Mucosa of rectum (tissue), 2 donors: ENCODE data around the gene ZNF8.
A peak's percentile ranks its signal among the peaks of the same experiment; 100 is the strongest.
"Not testable (repeated sequence)": the region's sequence is repeated elsewhere in the genome, so short reads cannot be mapped to it uniquely, and the experiment has no call there.

Source experiments
- H3K27ac ChIP-seq, 2 donors: one replicate each; pipeline ENCODE4 v1.7.0; 2013; ENCODE audit warnings: inconsistent platforms in 2 of 2, low read depth in 2 of 2, low read length in 2 of 2
- H3K27me3 ChIP-seq, 2 donors: one replicate each; pipeline ENCODE4 v1.7.0; 2013; ENCODE audit warnings: low read length in 2 of 2; ENCODE audit not compliant: control insufficient read depth in 2 of 2, insufficient read depth in 2 of 2
- H3K36me3 ChIP-seq, 2 donors: one replicate each; pipeline ENCODE4 v1.7.0; 2013; ENCODE audit warnings: low read length in 2 of 2; ENCODE audit not compliant: control insufficient read depth in 2 of 2, insufficient read depth in 2 of 2
- H3K4me1 ChIP-seq, 2 donors: one replicate each; pipeline ENCODE4 v1.7.0; 2013; ENCODE audit warnings: low read length in 2 of 2, mild to moderate bottlenecking in 1 of 2; ENCODE audit not compliant: control insufficient read depth in 2 of 2, insufficient read depth in 2 of 2
- H3K4me3 ChIP-seq, 2 donors: one replicate each; pipeline ENCODE4 v1.7.0; 2013; ENCODE audit warnings: low read length in 2 of 2
- H3K9ac ChIP-seq, 2 donors: one replicate each; pipeline ENCODE4 v1.7.0; 2013; ENCODE audit warnings: low read length in 2 of 2, low read depth in 1 of 2, mild to moderate bottlenecking in 1 of 2
- H3K9me3 ChIP-seq, 2 donors: one replicate each; pipeline ENCODE4 v1.7.0; 2013; ENCODE audit warnings: low read length in 2 of 2; ENCODE audit not compliant: control insufficient read depth in 2 of 2
- donor health status: healthy.
- donor health status: Normal muscosa, but diverticular disease.

Gene ZNF8

DNA sequence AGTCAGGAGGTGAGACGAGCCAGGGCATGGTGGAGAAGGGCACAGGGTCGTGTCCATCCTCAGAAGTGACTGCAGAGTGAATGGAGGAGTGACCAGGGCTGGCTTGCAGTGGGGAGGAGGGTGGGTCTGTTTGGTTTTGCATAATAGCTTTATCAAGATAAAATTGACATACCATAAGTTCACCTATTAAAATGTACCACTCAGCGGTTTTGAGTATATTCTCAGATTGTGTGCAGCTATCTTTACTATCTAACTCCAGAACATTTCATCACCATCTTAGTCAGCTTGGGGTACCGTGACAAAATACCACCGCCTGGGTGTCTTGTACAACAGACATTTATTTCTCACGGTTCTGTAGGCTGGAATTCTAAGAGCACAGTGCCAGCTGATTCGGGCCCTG lies 13.2 kb downstream of the ZNF8 start:
- Histone ChIP-seq H3K27me3 (no peaks in the 10 kb centered on the region), H3K9me3 (peaks cover 30 to 33% of the 10 kb centered on the region in 2 donors), H3K27ac (no peak overlapping the region), H3K9ac (no peak overlapping the region), H3K4me3 (no peak overlapping the region), H3K4me1 (no peaks in the 10 kb centered on the region), H3K36me3 (peaks cover 57 to 68% of the 10 kb centered on the region in 2 donors)

GRCh38 chr19:58294743-58295374 lies 16.1 kb downstream of the ZNF8 start:
- Histone ChIP-seq H3K4me1 (no peaks in the 10 kb centered on the region), H3K27me3 (no peaks in the 10 kb centered on the region), H3K9me3 (peaks cover 26 to 27% of the 10 kb centered on the region in 2 donors), H3K4me3 (peak overlapping the region in 1 of 2 donors; percentile 28), H3K27ac (no peak overlapping the region), H3K9ac (no peak overlapping the region), H3K36me3 (peaks cover 38 to 50% of the 10 kb centered on the region in 2 donors)

- Histone ChIP-seq H3K9me3 (peaks cover 26 to 27% of the 10 kb centered on the region in 2 donors), H3K4me3 (no peak overlapping the region), H3K9ac (no peak overlapping the region), H3K4me1 (no peaks in the 10 kb centered on the region), H3K27ac (no peak overlapping the region), H3K36me3 (peaks cover 42 to 51% of the 10 kb centered on the region in 2 donors), H3K27me3 (no peaks in the 10 kb centered on the region)
These were observed 17.3 kb downstream of the ZNF8 start for GRCh38 chr19:58296104-58296503.

DNA sequence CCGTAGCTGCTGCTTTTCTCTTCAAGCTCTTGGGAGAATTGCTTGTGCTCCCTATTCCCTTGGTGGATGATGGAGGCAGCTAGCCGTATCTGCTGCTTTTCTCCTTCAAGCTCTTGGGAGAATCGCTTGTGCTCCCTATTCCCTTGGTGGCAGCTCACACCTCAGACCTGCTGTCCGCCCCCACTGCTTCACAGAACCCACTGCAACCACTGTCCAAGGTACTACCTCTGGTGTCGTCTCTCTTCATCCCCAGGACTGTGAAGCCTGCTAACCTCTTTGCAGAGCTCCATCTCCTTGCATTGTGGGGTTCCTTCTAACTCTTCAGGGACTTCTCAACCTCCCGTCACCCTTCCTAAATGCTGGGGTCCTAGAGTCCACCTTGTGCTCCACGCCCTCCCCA lies 21.9 kb downstream of the ZNF8 start:
- Histone ChIP-seq H3K36me3 (peaks cover 7 to 16% of the 10 kb centered on the region in 2 donors), H3K9ac (no peak overlapping the region), H3K27ac (no peak overlapping the region), H3K4me1 (peaks cover under 1% of the 10 kb centered on the region in 2 donors), H3K9me3 (peaks cover 2 to 3% of the 10 kb centered on the region in 2 donors), H3K4me3 (no peak overlapping the region), H3K27me3 (no peaks in the 10 kb centered on the region)

DNA sequence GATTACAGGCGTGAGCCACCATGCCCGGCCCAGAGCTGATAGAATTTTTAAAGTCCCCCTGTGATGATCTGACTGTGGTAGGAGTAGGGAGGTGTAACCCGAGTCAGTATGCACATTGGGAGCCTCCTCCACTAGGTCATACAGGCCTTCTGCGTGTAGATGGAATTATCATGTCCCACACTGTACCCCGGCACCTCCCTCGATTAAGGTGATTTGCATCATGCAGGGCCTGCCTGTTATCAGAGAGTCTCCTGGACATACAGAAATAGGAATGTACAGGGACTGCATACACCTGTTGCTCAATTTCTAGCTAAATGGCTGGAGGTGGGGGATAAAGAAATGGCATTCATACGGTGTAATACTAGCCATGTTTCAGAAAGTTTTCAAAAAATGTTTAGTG lies 25.5 kb downstream of the ZNF8 start:
- peaks cover 9 to 15% of the 10 kb centered on the region in 2 donors for H3K4me1 ChIP-seq
- H3K4me3 ChIP-seq = peak overlapping the region in 1 of 2 donors; percentile 93
- H3K9me3 ChIP-seq = no peaks in the 10 kb centered on the region
- no peak overlapping the region for H3K9ac ChIP-seq
- H3K36me3 ChIP-seq = peaks cover 23 to 27% of the 10 kb centered on the region in 2 donors
- no peaks in the 10 kb centered on the region for H3K27me3 ChIP-seq
- H3K27ac ChIP-seq = no peak overlapping the region

DNA sequence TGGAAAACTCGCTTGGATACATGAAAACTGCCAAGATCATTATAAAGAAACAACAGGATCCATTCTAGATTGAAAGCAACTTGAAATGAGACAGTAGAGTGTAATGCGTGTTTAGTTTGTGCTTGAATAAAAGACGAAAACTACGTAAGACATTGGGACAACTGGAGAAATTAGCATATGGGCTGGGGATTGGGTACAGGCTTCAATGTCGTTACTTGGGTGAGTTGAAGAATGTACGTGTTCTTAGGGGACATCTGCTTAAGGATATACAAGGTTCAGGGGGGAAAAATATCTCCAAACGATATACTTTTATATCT lies 26.0 kb downstream of the ZNF8 start:
- Histone ChIP-seq H3K27ac (peak overlapping the region; percentile 78 to 94), H3K9ac (peak overlapping the region; percentile 18 to 91), H3K4me3 (peak overlapping the region; percentile 88 to 93), H3K36me3 (peaks cover 23 to 27% of the 10 kb centered on the region in 2 donors), H3K4me1 (peaks cover 9 to 15% of the 10 kb centered on the region in 2 donors), H3K9me3 (no peaks in the 10 kb centered on the region), H3K27me3 (no peaks in the 10 kb centered on the region)

DNA sequence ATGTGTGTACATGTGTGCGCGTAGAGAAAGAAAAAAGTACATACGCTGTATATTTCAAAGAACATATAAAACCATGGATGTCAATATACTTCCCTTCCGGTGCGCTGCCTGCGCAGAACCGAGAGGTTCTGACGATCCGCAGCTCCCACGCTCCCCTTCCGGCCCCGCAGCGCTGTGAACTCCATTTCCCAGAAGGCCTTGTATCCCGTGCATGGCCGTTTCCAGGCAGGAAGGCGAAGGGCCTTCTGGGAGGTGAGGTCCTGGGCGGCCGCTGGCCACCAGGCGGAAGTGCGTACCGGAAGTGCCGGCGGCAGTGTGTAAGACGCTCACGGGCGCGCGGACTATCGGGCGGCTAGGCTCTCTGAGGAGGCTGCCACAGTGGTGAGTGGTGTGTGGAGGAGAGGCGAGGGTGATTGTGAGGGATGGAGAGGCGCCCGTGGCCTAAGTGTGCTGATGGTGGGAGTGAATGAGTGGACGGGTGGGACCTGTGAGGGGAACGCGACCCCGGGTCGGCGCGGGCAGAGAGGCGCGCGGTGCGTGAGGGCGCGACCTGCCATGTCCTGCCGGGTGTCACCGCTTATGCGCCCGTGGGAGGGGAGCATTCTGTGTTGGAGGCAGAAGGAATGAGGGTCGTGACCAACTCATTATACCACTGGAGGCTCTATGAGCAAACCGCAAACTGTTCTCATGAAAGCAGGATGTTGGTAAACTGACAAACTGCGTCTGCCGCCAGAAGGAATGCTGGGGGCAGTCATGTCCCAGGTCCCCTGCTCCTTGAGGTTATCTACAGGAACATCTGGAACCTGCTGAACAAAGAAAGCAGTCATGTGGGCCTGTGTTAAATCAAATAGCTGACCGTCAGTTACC lies 26.5 kb downstream of the ZNF8 start, which contains the start of gene ERVK3-1:
TSS of gene ERVK3-1 (plus strand) at position 313 of the 867 bp plus-strand sequence. CDS start 6,792 bp downstream, outside the sequence.
- Histone ChIP-seq H3K27ac (peak within 1 kb of the TSS; percentile 86 to 94), H3K9me3 (no peaks in the 10 kb centered on the region), H3K4me1 (peaks cover 9 to 15% of the 10 kb centered on the region in 2 donors), H3K4me3 (peak within 1 kb of the TSS; percentile 88 to 93), H3K9ac (peak within 1 kb of the TSS; percentile 89 to 91), H3K36me3 (peaks cover 23 to 27% of the 10 kb centered on the region in 2 donors), H3K27me3 (no peaks in the 10 kb centered on the region)

DNA sequence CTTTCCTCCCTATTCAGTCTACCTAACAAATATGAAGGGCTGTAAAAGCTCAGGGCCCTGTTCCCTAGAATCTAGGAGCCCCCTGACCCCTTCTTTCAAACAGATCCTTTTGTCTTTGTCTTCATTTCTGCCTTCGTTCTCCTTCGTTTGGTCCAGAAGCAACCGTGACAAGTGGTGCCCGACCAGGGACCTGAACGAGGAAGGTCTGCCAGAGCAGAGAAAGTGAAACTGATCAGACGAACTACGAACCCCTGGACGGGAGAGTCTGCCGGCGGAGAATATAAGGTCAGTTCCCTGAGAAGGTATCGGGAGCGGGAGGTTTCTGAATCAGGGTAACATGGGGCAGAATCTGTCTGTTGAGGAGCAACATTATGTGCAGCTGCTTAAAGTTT lies 27.2 kb downstream of the ZNF8 start:
- peak overlapping the region in 1 of 2 donors; percentile 94 for H3K27ac ChIP-seq
- peaks cover 17 to 22% of the 10 kb centered on the region in 2 donors for H3K36me3 ChIP-seq
- H3K27me3 ChIP-seq = no peaks in the 10 kb centered on the region
- peak overlapping the region; percentile 88 to 93 for H3K4me3 ChIP-seq
- no peaks in the 10 kb centered on the region for H3K9me3 ChIP-seq
- H3K4me1 ChIP-seq = peaks cover 9 to 15% of the 10 kb centered on the region in 2 donors
- H3K9ac ChIP-seq = peak overlapping the region; percentile 89 to 91

GRCh38 chr19:58307736-58308135 lies 29.0 kb downstream of the ZNF8 start:
- peaks cover 9 to 15% of the 10 kb centered on the region in 2 donors for H3K4me1 ChIP-seq
- no peak overlapping the region for H3K9ac ChIP-seq
- H3K9me3 ChIP-seq = no peaks in the 10 kb centered on the region
- H3K27me3 ChIP-seq = no peaks in the 10 kb centered on the region
- peaks cover 26 to 32% of the 10 kb centered on the region in 2 donors for H3K36me3 ChIP-seq
- no peak overlapping the region for H3K4me3 ChIP-seq
- no peak overlapping the region for H3K27ac ChIP-seq

- H3K36me3 ChIP-seq = peaks cover 49 to 50% of the 10 kb centered on the region in 2 donors
- not testable (repeated sequence) for H3K9ac ChIP-seq, H3K9me3 ChIP-seq, H3K27me3 ChIP-seq, H3K4me3 ChIP-seq, H3K27ac ChIP-seq
- peaks cover 8 to 14% of the 10 kb centered on the region in 2 donors for H3K4me1 ChIP-seq
These were observed 31.9 kb downstream of the ZNF8 start for GRCh38 chr19:58310685-58311084.
